ENCODE results near the gene NCKAP1. TPM values are rescaled to one million over a fixed set of nuclear protein-coding genes. Genes with fewer than 3 reads are reported as not detected.
"Not testable (repeated sequence)": the region's sequence is repeated elsewhere in the genome, so short reads cannot be mapped to it uniquely, and the experiment has no call there.

The NCKAP1 gene
- total RNA-seq, 1 donor from 2014 or later = 83.0 TPM

GRCh38 chr2:183026424-183026823 is 11.8 kb downstream of the NCKAP1 start:
- Histone ChIP-seq H3K27me3 (ENCODE audit: control insufficient read depth in 3 of 3, insufficient read depth in 3 of 3, low read length in 3 of 3) (no peaks in the 10 kb centered on the region), H3K36me3 (ENCODE audit: control insufficient read depth in 3 of 3, insufficient read depth in 3 of 3, low read length in 3 of 3) (peaks cover 0 to 2% (median 0%) of the 10 kb centered on the region in 3 donors), H3K4me3 (ENCODE audit: low read length in 3 of 3) (no peak overlapping the region), H3K9me3 (ENCODE audit: control insufficient read depth in 3 of 3, low read length in 3 of 3) (no peaks in the 10 kb centered on the region), H3K9ac (ENCODE audit: low read depth in 1 of 3, low read length in 3 of 3) (no peak overlapping the region), H3K27ac (ENCODE audit: low read depth, low read length) (no peak overlapping the region), H3K4me1 (ENCODE audit: control insufficient read depth in 3 of 3, insufficient read depth in 3 of 3, low read length in 3 of 3) (peaks cover 2 to 22% (median 10%) of the 10 kb centered on the region in 3 donors)

GRCh38 chr2:183025993-183026392 is 12.3 kb downstream of the NCKAP1 start:
- H3K4me3 ChIP-seq (ENCODE audit: low read length in 3 of 3) = no peak overlapping the region
- H3K27ac ChIP-seq (ENCODE audit: low read depth, low read length) = no peak overlapping the region
- H3K4me1 ChIP-seq (ENCODE audit: control insufficient read depth in 3 of 3, insufficient read depth in 3 of 3, low read length in 3 of 3) = peaks cover 0 to 17% (median 10%) of the 10 kb centered on the region in 3 donors
- H3K9ac ChIP-seq (ENCODE audit: low read depth in 1 of 3, low read length in 3 of 3) = no peak overlapping the region
- H3K9me3 ChIP-seq (ENCODE audit: control insufficient read depth in 3 of 3, low read length in 3 of 3) = no peaks in the 10 kb centered on the region
- H3K27me3 ChIP-seq (ENCODE audit: control insufficient read depth in 3 of 3, insufficient read depth in 3 of 3, low read length in 3 of 3) = no peaks in the 10 kb centered on the region
- H3K36me3 ChIP-seq (ENCODE audit: control insufficient read depth in 3 of 3, insufficient read depth in 3 of 3, low read length in 3 of 3) = peaks cover 0 to 5% (median 2%) of the 10 kb centered on the region in 3 donors

GRCh38 chr2:183024339-183025095 is 13.7 kb downstream of the NCKAP1 start:
- peak overlapping the region in 2 of 3 donors; percentile 8 to 23 for H3K4me3 ChIP-seq (ENCODE audit: low read length in 3 of 3)
- no peaks in the 10 kb centered on the region for H3K9me3 ChIP-seq (ENCODE audit: control insufficient read depth in 3 of 3, low read length in 3 of 3)
- H3K36me3 ChIP-seq (ENCODE audit: control insufficient read depth in 3 of 3, insufficient read depth in 3 of 3, low read length in 3 of 3) = peaks cover 0 to 5% (median 2%) of the 10 kb centered on the region in 3 donors
- peaks cover 0 to 9% (median 8%) of the 10 kb centered on the region in 3 donors for H3K4me1 ChIP-seq (ENCODE audit: control insufficient read depth in 3 of 3, insufficient read depth in 3 of 3, low read length in 3 of 3)
- no peak overlapping the region for H3K27ac ChIP-seq (ENCODE audit: low read depth, low read length)
- H3K27me3 ChIP-seq (ENCODE audit: control insufficient read depth in 3 of 3, insufficient read depth in 3 of 3, low read length in 3 of 3) = no peaks in the 10 kb centered on the region
- H3K9ac ChIP-seq (ENCODE audit: low read depth in 1 of 3, low read length in 3 of 3) = peak overlapping the region in 2 of 3 donors; percentile 15 to 18

GRCh38 chr2:183022711-183023110 is 15.5 kb downstream of the NCKAP1 start:
- H3K27me3 ChIP-seq (ENCODE audit: control insufficient read depth in 3 of 3, insufficient read depth in 3 of 3, low read length in 3 of 3) = no peaks in the 10 kb centered on the region
- no peak overlapping the region for H3K4me3 ChIP-seq (ENCODE audit: low read length in 3 of 3)
- no peak overlapping the region for H3K27ac ChIP-seq (ENCODE audit: low read depth, low read length)
- H3K9ac ChIP-seq (ENCODE audit: low read depth in 1 of 3, low read length in 3 of 3) = no peak overlapping the region
- H3K36me3 ChIP-seq (ENCODE audit: control insufficient read depth in 3 of 3, insufficient read depth in 3 of 3, low read length in 3 of 3) = peaks cover 0 to 5% (median 2%) of the 10 kb centered on the region in 3 donors
- peaks cover 0 to 7% (median 6%) of the 10 kb centered on the region in 3 donors for H3K4me1 ChIP-seq (ENCODE audit: control insufficient read depth in 3 of 3, insufficient read depth in 3 of 3, low read length in 3 of 3)
- H3K9me3 ChIP-seq (ENCODE audit: control insufficient read depth in 3 of 3, low read length in 3 of 3) = no peaks in the 10 kb centered on the region

GRCh38 chr2:183021613-183022012 is 16.6 kb downstream of the NCKAP1 start:
- Histone ChIP-seq H3K4me3 (ENCODE audit: low read length in 3 of 3) (no peak overlapping the region), H3K9ac (ENCODE audit: low read depth in 1 of 3, low read length in 3 of 3) (no peak overlapping the region), H3K9me3 (ENCODE audit: control insufficient read depth in 3 of 3, low read length in 3 of 3) (no peaks in the 10 kb centered on the region), H3K27me3 (ENCODE audit: control insufficient read depth in 3 of 3, insufficient read depth in 3 of 3, low read length in 3 of 3) (no peaks in the 10 kb centered on the region), H3K27ac (ENCODE audit: low read depth, low read length) (no peak overlapping the region), H3K4me1 (ENCODE audit: control insufficient read depth in 3 of 3, insufficient read depth in 3 of 3, low read length in 3 of 3) (peaks cover 0 to 7% (median 6%) of the 10 kb centered on the region in 3 donors), H3K36me3 (ENCODE audit: control insufficient read depth in 3 of 3, insufficient read depth in 3 of 3, low read length in 3 of 3) (peaks cover 0 to 5% (median 2%) of the 10 kb centered on the region in 3 donors)

GRCh38 chr2:183019718-183020442 is 18.4 kb downstream of the NCKAP1 start:
- Histone ChIP-seq H3K36me3 (ENCODE audit: control insufficient read depth in 3 of 3, insufficient read depth in 3 of 3, low read length in 3 of 3) (peaks cover 0 to 5% (median 2%) of the 10 kb centered on the region in 3 donors), H3K4me3 (ENCODE audit: low read length in 3 of 3) (no peak overlapping the region), H3K27me3 (ENCODE audit: control insufficient read depth in 3 of 3, insufficient read depth in 3 of 3, low read length in 3 of 3) (no peaks in the 10 kb centered on the region), H3K4me1 (ENCODE audit: control insufficient read depth in 3 of 3, insufficient read depth in 3 of 3, low read length in 3 of 3) (peaks cover 0 to 8% (median 7%) of the 10 kb centered on the region in 3 donors), H3K9me3 (ENCODE audit: control insufficient read depth in 3 of 3, low read length in 3 of 3) (no peaks in the 10 kb centered on the region), H3K9ac (ENCODE audit: low read depth in 1 of 3, low read length in 3 of 3) (no peak overlapping the region), H3K27ac (ENCODE audit: low read depth, low read length) (no peak overlapping the region)

GRCh38 chr2:183017845-183018244 is 20.4 kb downstream of the NCKAP1 start:
- H3K4me1 ChIP-seq (ENCODE audit: control insufficient read depth in 3 of 3, insufficient read depth in 3 of 3, low read length in 3 of 3) = peaks cover 8 to 17% (median 12%) of the 10 kb centered on the region in 3 donors

GRCh38 chr2:183014005-183014404 is 24.3 kb downstream of the NCKAP1 start:
- Histone ChIP-seq H3K27me3 (ENCODE audit: control insufficient read depth in 3 of 3, insufficient read depth in 3 of 3, low read length in 3 of 3) (no peaks in the 10 kb centered on the region), H3K9ac (ENCODE audit: low read depth in 1 of 3, low read length in 3 of 3) (no peak overlapping the region), H3K4me3 (ENCODE audit: low read length in 3 of 3) (no peak overlapping the region), H3K9me3 (ENCODE audit: control insufficient read depth in 3 of 3, low read length in 3 of 3) (no peaks in the 10 kb centered on the region), H3K36me3 (ENCODE audit: control insufficient read depth in 3 of 3, insufficient read depth in 3 of 3, low read length in 3 of 3) (no peaks in the 10 kb centered on the region), H3K27ac (ENCODE audit: low read depth, low read length) (no peak overlapping the region), H3K4me1 (ENCODE audit: control insufficient read depth in 3 of 3, insufficient read depth in 3 of 3, low read length in 3 of 3) (peaks cover 17 to 22% (median 19%) of the 10 kb centered on the region in 3 donors)

More at GRCh38 chr2:183017845-183018244, 20.4 kb downstream of the NCKAP1 start:
- H3K27me3 ChIP-seq (ENCODE audit: control insufficient read depth in 3 of 3, insufficient read depth in 3 of 3, low read length in 3 of 3); H3K9me3 ChIP-seq (ENCODE audit: control insufficient read depth in 3 of 3, low read length in 3 of 3); H3K27ac ChIP-seq (ENCODE audit: low read depth, low read length); H3K36me3 ChIP-seq (ENCODE audit: control insufficient read depth in 3 of 3, insufficient read depth in 3 of 3, low read length in 3 of 3); H3K4me3 ChIP-seq (ENCODE audit: low read length in 3 of 3); H3K9ac ChIP-seq (ENCODE audit: low read depth in 1 of 3, low read length in 3 of 3): not testable (repeated sequence)

GRCh38 chr2:183011743-183012142 is 26.5 kb downstream of the NCKAP1 start:
- Histone ChIP-seq H3K9ac (ENCODE audit: low read depth in 1 of 3, low read length in 3 of 3) (no peak overlapping the region), H3K27ac (ENCODE audit: low read depth, low read length) (no peak overlapping the region), H3K4me1 (ENCODE audit: control insufficient read depth in 3 of 3, insufficient read depth in 3 of 3, low read length in 3 of 3) (peaks cover 17 to 22% (median 19%) of the 10 kb centered on the region in 3 donors), H3K27me3 (ENCODE audit: control insufficient read depth in 3 of 3, insufficient read depth in 3 of 3, low read length in 3 of 3) (no peaks in the 10 kb centered on the region), H3K4me3 (ENCODE audit: low read length in 3 of 3) (no peak overlapping the region), H3K36me3 (ENCODE audit: control insufficient read depth in 3 of 3, insufficient read depth in 3 of 3, low read length in 3 of 3) (no peaks in the 10 kb centered on the region), H3K9me3 (ENCODE audit: control insufficient read depth in 3 of 3, low read length in 3 of 3) (no peaks in the 10 kb centered on the region)

- no peaks in the 10 kb centered on the region for H3K9me3 ChIP-seq (ENCODE audit: control insufficient read depth in 3 of 3, low read length in 3 of 3)
- H3K27me3 ChIP-seq (ENCODE audit: control insufficient read depth in 3 of 3, insufficient read depth in 3 of 3, low read length in 3 of 3) = no peaks in the 10 kb centered on the region
- H3K4me1 ChIP-seq (ENCODE audit: control insufficient read depth in 3 of 3, insufficient read depth in 3 of 3, low read length in 3 of 3) = peaks cover 19 to 28% (median 21%) of the 10 kb centered on the region in 3 donors
- H3K4me3 ChIP-seq (ENCODE audit: low read length in 3 of 3) = peak overlapping the region in 2 of 3 donors; percentile 18 to 46
- H3K9ac ChIP-seq (ENCODE audit: low read depth in 1 of 3, low read length in 3 of 3) = no peak overlapping the region
- no peaks in the 10 kb centered on the region for H3K36me3 ChIP-seq (ENCODE audit: control insufficient read depth in 3 of 3, insufficient read depth in 3 of 3, low read length in 3 of 3)
- no peak overlapping the region for H3K27ac ChIP-seq (ENCODE audit: low read depth, low read length)
Measured at GRCh38 chr2:183010112-183010511, 28.1 kb downstream of the NCKAP1 start.
